ENCODE data around the gene MT1G. TPM values are rescaled to one million over a fixed set of nuclear protein-coding genes. Genes with fewer than 3 reads are reported as not detected.

Gene MT1G
- total and polyA plus RNA-seq, 4 experiments from 2014 or later, result 1.3 TPM; not detected in 3

GRCh38 chr16:56631832-56632155 lies 36.1 kb downstream of the MT1G start:
- Mint-ChIP-seq H3K4me3 (peak overlapping the region; percentile 24 to 82 (median 68)), H3K27me3 (peaks cover 42 to 67% of the 10 kb centered on the region in 2 donors), H3K36me3 (no peaks in the 10 kb centered on the region), H3K4me1 (peaks cover 9 to 41% (median 17%) of the 10 kb centered on the region in 4 donors), H3K9me3 (no peaks in the 10 kb centered on the region), H3K27ac (no peak overlapping the region)
- Histone ChIP-seq H3K27ac (ENCODE audit: low read depth, low read length) (no peak overlapping the region), H3K36me3 (ENCODE audit: insufficient read depth, low read length) (no peaks in the 10 kb centered on the region), H3K4me1 (ENCODE audit: insufficient read depth, low read length) (peaks cover 24% of the 10 kb centered on the region), H3K4me3 (ENCODE audit: low read length in 2 of 2) (no peak overlapping the region), H3K27me3 (ENCODE audit: insufficient read depth, low read length) (peaks cover 35% of the 10 kb centered on the region), H3K9me3 (ENCODE audit: control insufficient read depth in 1 of 2, low read length in 2 of 2) (no peaks in the 10 kb centered on the region)
- POLR2A ChIA-PET (ENCODE audit: partially characterized antibody), result no interaction called here
- intact Hi-C loops (cut with micrococcal nuclease), result no loop called here
- CTCF ChIA-PET (ENCODE audit: partially characterized antibody), result no interaction called here
- no peak for DNase-seq

GRCh38 chr16:56631197-56631596 lies 36.7 kb downstream of the MT1G start:
- no peak for DNase-seq
- Mint-ChIP-seq H3K36me3 (no peaks in the 10 kb centered on the region), H3K9me3 (no peaks in the 10 kb centered on the region), H3K4me1 (peaks cover 10 to 35% (median 19%) of the 10 kb centered on the region in 4 donors), H3K27me3 (peaks cover 37 to 63% of the 10 kb centered on the region in 2 donors), H3K4me3 (peak overlapping the region in 2 of 8 donors; percentile 55 to 82), H3K27ac (no peak overlapping the region)
- H3K36me3 ChIP-seq (ENCODE audit: insufficient read depth, low read length), result no peaks in the 10 kb centered on the region
- intact Hi-C loops (cut with micrococcal nuclease), result no loop called here
- no peak overlapping the region for H3K27ac ChIP-seq (ENCODE audit: low read depth, low read length)
- H3K4me3 ChIP-seq (ENCODE audit: low read length in 2 of 2), result no peak overlapping the region
- peaks cover 37% of the 10 kb centered on the region for H3K27me3 ChIP-seq (ENCODE audit: insufficient read depth, low read length)
- ChIA-PET POLR2A (ENCODE audit: partially characterized antibody) (interaction anchor here (1.3 kb wide), 1 partner anchor 300 kb away, joined by 3 read pairs; no protein-coding TSS in a partner anchor), CTCF (ENCODE audit: partially characterized antibody) (interaction anchor here (0.9 kb wide), 1 partner anchor 27 kb away, joined by 3 read pairs; no protein-coding TSS in a partner anchor)
- H3K4me1 ChIP-seq (ENCODE audit: insufficient read depth, low read length), result peaks cover 26% of the 10 kb centered on the region
- H3K9me3 ChIP-seq (ENCODE audit: control insufficient read depth in 1 of 2, low read length in 2 of 2), result no peaks in the 10 kb centered on the region

GRCh38 chr16:56630134-56630533 lies 37.7 kb downstream of the MT1G start:
- ChIA-PET CTCF (ENCODE audit: partially characterized antibody) (interaction anchor here (0.9 kb wide), 1 partner anchor 26 kb away, joined by 3 read pairs; no protein-coding TSS in a partner anchor), POLR2A (ENCODE audit: partially characterized antibody) (interaction anchor here (0.6 to 1.5 kb wide), 3 partner anchors 12 to 301 kb away, joined by 3 read pairs; no protein-coding TSS in a partner anchor)
- H3K27ac Mint-ChIP-seq, result no peak overlapping the region
- no peaks in the 10 kb centered on the region for H3K9me3 ChIP-seq (ENCODE audit: control insufficient read depth in 1 of 2, low read length in 2 of 2)
- DNase-seq, result no peak
- no peak overlapping the region for H3K4me3 Mint-ChIP-seq
- H3K36me3 ChIP-seq (ENCODE audit: insufficient read depth, low read length), result no peaks in the 10 kb centered on the region
- H3K9me3 Mint-ChIP-seq, result no peaks in the 10 kb centered on the region
- no peaks in the 10 kb centered on the region for H3K36me3 Mint-ChIP-seq
- H3K4me1 Mint-ChIP-seq, result peaks cover 15 to 35% (median 22%) of the 10 kb centered on the region in 4 donors
- no peak overlapping the region for H3K27ac ChIP-seq (ENCODE audit: low read depth, low read length)
- no peak overlapping the region for H3K4me3 ChIP-seq (ENCODE audit: low read length in 2 of 2)
- H3K27me3 Mint-ChIP-seq, result peaks cover 30 to 63% of the 10 kb centered on the region in 2 donors
- peaks cover 26% of the 10 kb centered on the region for H3K4me1 ChIP-seq (ENCODE audit: insufficient read depth, low read length)
- H3K27me3 ChIP-seq (ENCODE audit: insufficient read depth, low read length), result peaks cover 41% of the 10 kb centered on the region
- intact Hi-C loops (cut with micrococcal nuclease), result no loop called here

- peaks cover 35% of the 10 kb centered on the region for H3K27me3 ChIP-seq (ENCODE audit: insufficient read depth, low read length)
- intact Hi-C loops (cut with micrococcal nuclease), result no loop called here
- POLR2A ChIA-PET (ENCODE audit: partially characterized antibody), result interaction anchor here (1.5 kb wide), 1 partner anchor 13 kb away, joined by 3 read pairs; no protein-coding TSS in a partner anchor
- H3K4me1 ChIP-seq (ENCODE audit: insufficient read depth, low read length), result peaks cover 25% of the 10 kb centered on the region
- no peak overlapping the region for H3K27ac ChIP-seq (ENCODE audit: low read depth, low read length)
- Mint-ChIP-seq H3K9me3 (no peaks in the 10 kb centered on the region), H3K4me3 (no peak overlapping the region), H3K27ac (peak overlapping the region in 1 of 7 donors; percentile 41), H3K27me3 (peaks cover 25 to 61% of the 10 kb centered on the region in 2 donors), H3K36me3 (no peaks in the 10 kb centered on the region), H3K4me1 (peaks cover 13 to 33% (median 20%) of the 10 kb centered on the region in 4 donors)
- CTCF ChIA-PET (ENCODE audit: partially characterized antibody), result no interaction called here
- no peak for DNase-seq
- no peaks in the 10 kb centered on the region for H3K9me3 ChIP-seq (ENCODE audit: control insufficient read depth in 1 of 2, low read length in 2 of 2)
- no peaks in the 10 kb centered on the region for H3K36me3 ChIP-seq (ENCODE audit: insufficient read depth, low read length)
- no peak overlapping the region for H3K4me3 ChIP-seq (ENCODE audit: low read length in 2 of 2)
These were observed 38.3 kb downstream of the MT1G start for GRCh38 chr16:56629531-56629930.

- H3K27me3 ChIP-seq (ENCODE audit: insufficient read depth, low read length), result peaks cover 30% of the 10 kb centered on the region
- H3K9me3 ChIP-seq (ENCODE audit: control insufficient read depth in 1 of 2, low read length in 2 of 2), result no peaks in the 10 kb centered on the region
- no peaks in the 10 kb centered on the region for H3K9me3 Mint-ChIP-seq
- no peak for DNase-seq
- H3K27ac ChIP-seq (ENCODE audit: low read depth, low read length), result no peak overlapping the region
- H3K4me1 Mint-ChIP-seq, result peaks cover 15 to 30% (median 21%) of the 10 kb centered on the region in 4 donors
- H3K4me1 ChIP-seq (ENCODE audit: insufficient read depth, low read length), result peaks cover 25% of the 10 kb centered on the region
- no peaks in the 10 kb centered on the region for H3K36me3 ChIP-seq (ENCODE audit: insufficient read depth, low read length)
- CTCF ChIA-PET (ENCODE audit: partially characterized antibody), result interaction anchor here (1.2 to 1.5 kb wide), 2 partner anchors 28 to 52 kb away, joined by 4 to 5 read pairs; no protein-coding TSS in a partner anchor
- H3K36me3 Mint-ChIP-seq, result no peaks in the 10 kb centered on the region
- H3K27me3 Mint-ChIP-seq, result peaks cover 18 to 57% of the 10 kb centered on the region in 2 donors
- H3K4me3 ChIP-seq (ENCODE audit: low read length in 2 of 2), result no peak overlapping the region
- H3K4me3 Mint-ChIP-seq, result no peak overlapping the region
- POLR2A ChIA-PET (ENCODE audit: partially characterized antibody), result no interaction called here
- intact Hi-C loops (cut with micrococcal nuclease), result no loop called here
- no peak overlapping the region for H3K27ac Mint-ChIP-seq
These were observed 39.1 kb downstream of the MT1G start for GRCh38 chr16:56628486-56629350.

GRCh38 chr16:56626685-56627084 lies 41.2 kb downstream of the MT1G start:
- H3K4me3 Mint-ChIP-seq, result peak overlapping the region in 3 of 8 donors; percentile 53 to 95 (median 88)
- H3K27ac Mint-ChIP-seq, result no peak overlapping the region
- H3K36me3 ChIP-seq (ENCODE audit: insufficient read depth, low read length), result no peaks in the 10 kb centered on the region
- H3K27ac ChIP-seq (ENCODE audit: low read depth, low read length), result no peak overlapping the region
- ChIA-PET CTCF (ENCODE audit: partially characterized antibody) (interaction anchor here (1.9 kb wide), 1 partner anchor 17 kb away, joined by 5 read pairs; no protein-coding TSS in a partner anchor), POLR2A (ENCODE audit: partially characterized antibody) (interaction anchor here (3.6 kb wide), 1 partner anchor 18 kb away, joined by 15 read pairs; the partner anchor contains the start of gene MT2A)
- H3K4me1 ChIP-seq (ENCODE audit: insufficient read depth, low read length), result peaks cover 14% of the 10 kb centered on the region
- no peak overlapping the region for H3K4me3 ChIP-seq (ENCODE audit: low read length in 2 of 2)
- H3K4me1 Mint-ChIP-seq, result peaks cover 11 to 20% (median 13%) of the 10 kb centered on the region in 4 donors
- intact Hi-C loops (cut with micrococcal nuclease), result no loop called here
- peaks cover 16% of the 10 kb centered on the region for H3K27me3 ChIP-seq (ENCODE audit: insufficient read depth, low read length)
- H3K9me3 Mint-ChIP-seq, result no peaks in the 10 kb centered on the region
- no peak for DNase-seq
- H3K9me3 ChIP-seq (ENCODE audit: control insufficient read depth in 1 of 2, low read length in 2 of 2), result no peaks in the 10 kb centered on the region
- peaks cover 11 to 42% of the 10 kb centered on the region in 2 donors for H3K27me3 Mint-ChIP-seq
- no peaks in the 10 kb centered on the region for H3K36me3 Mint-ChIP-seq

Measured in CD4-positive, alpha-beta memory T cell (primary cell).